K562 (cell line): ENCODE data around the gene LCE1E. TPM values are rescaled to one million over a fixed set of nuclear protein-coding genes. Genes with fewer than 3 reads are reported as not detected.

ENCODE experiments used
- BHLHE40 ChIP-seq: IDR thresholded peaks from 2 replicates; pipeline ENCODE4 v1.6.1; 2011; ENCODE audit warnings: low read length, improper control_type of control experiment
- DNMT1 ChIP-seq: fragments of 450-650 bp; IDR thresholded peaks from 2 replicates; pipeline ENCODE4 v1.6.1; 2016; ENCODE audit warnings: antibody characterized with exemption, mild to moderate bottlenecking
- FOXK2 ChIP-seq, 2 experiments: fragments of 450-650 bp; IDR thresholded peaks in 1 of 2; conservative IDR thresholded peaks in 1 of 2; 2 replicates each; pipeline ENCODE4 v1.6.1; 2016; ENCODE audit warnings: low read depth in 2 of 2, mild to moderate bottlenecking in 1 of 2
- KDM4B ChIP-seq, 2 experiments: fragments of 450-650 bp in 1 of 2; sonication (generic) in 1 of 2; IDR thresholded peaks; 2 replicates each; pipeline ENCODE4 v1.6.1; 2016 to 2017; ENCODE audit warnings: borderline replicate concordance in 2 of 2, antibody characterized with exemption in 1 of 2, low read depth in 1 of 2, mild to moderate bottlenecking in 1 of 2
- RAD21 ChIP-seq, 2 experiments: fragments of 250-450 bp in 1 of 2; fragments of 450-650 bp in 1 of 2; sonication (Bioruptor Pico) in 1 of 2; formaldehyde crosslinking in 1 of 2; IDR thresholded peaks in 1 of 2; conservative IDR thresholded peaks in 1 of 2; 2 replicates each; pipeline versions ENCODE4 v1.4.0 to v1.8.0; 2020 to 2022; ENCODE audit warnings: mild to moderate bottlenecking in 2 of 2, moderate library complexity in 1 of 2
- polyA plus RNA-seq, 8 experiments: library from polyadenylated mRNA; depleted of rRNA in 4 of 8; stranded (reverse) in 5 of 8; unstranded in 3 of 8; fragments of >200 nt; fragmentation: Nextera tagmentation in 2 of 8; fragmentation: Illumina TruSeq in 1 of 8; extraction: Ambion mirVana in 2 of 8; extraction: Trizol in 1 of 8; gene quantifications; 2 replicates each; pipeline versions ENCODE4 v1.2.1 to v1.2.3, GENCODE V29; 2011 to 2014; ENCODE audit warnings: inconsistent platforms in 1 of 8, missing spikeins in 1 of 8
- total RNA-seq, 7 experiments: library from RNA; depleted of rRNA in 6 of 7; stranded (reverse); fragments of >200 nt in 6 of 7; fragmentation: Illumina TruSeq in 2 of 7; extraction: Trizol in 2 of 7; gene quantifications; 2 replicates each; pipeline versions ENCODE4 v1.2.1 to v1.2.3, GENCODE V29; 2011 to 2021; ENCODE audit warnings: low replicate concordance in 1 of 7
- TF ChIP-seq, protein P1 (sequence below), 2 experiments: fragments of 450-650 bp; formaldehyde crosslinking in 1 of 2; IDR thresholded peaks; 2 replicates each; pipeline versions ENCODE4 v1.4.0 to v1.6.1; 2014 to 2020; ENCODE audit warnings: mild to moderate bottlenecking in 2 of 2, borderline replicate concordance in 1 of 2, low read depth in 1 of 2
- TF ChIP-seq, protein P2 (sequence below): fragments of 450-650 bp; formaldehyde crosslinking; IDR thresholded peaks from 2 replicates; pipeline ENCODE4 v1.4.0; 2022; ENCODE audit warnings: mild to moderate bottlenecking, moderate library complexity
- TF ChIP-seq, protein P3 (sequence below): sonication (generic); formaldehyde crosslinking; IDR thresholded peaks from 2 replicates; pipeline ENCODE4 v1.8.0; 2023; ENCODE audit warnings: missing genetic modification reagents, mild to moderate bottlenecking, borderline replicate concordance
- TF ChIP-seq, protein P4 (sequence below): sonication (generic); formaldehyde crosslinking; IDR thresholded peaks from 2 replicates; pipeline ENCODE4 v1.8.0; 2022; ENCODE audit warnings: missing genetic modification reagents, mild to moderate bottlenecking, borderline replicate concordance
- TF ChIP-seq, protein P5 (sequence below): sonication (generic); formaldehyde crosslinking; IDR thresholded peaks from 2 replicates; pipeline ENCODE4 v1.5.0; 2020; ENCODE audit warnings: missing genetic modification reagents

Gene LCE1E
- total and polyA plus RNA-seq, 9 of the 15 experiments (the other 6 are each of a cell fraction or from before 2014, with no cell fraction given): not detected

DNA sequence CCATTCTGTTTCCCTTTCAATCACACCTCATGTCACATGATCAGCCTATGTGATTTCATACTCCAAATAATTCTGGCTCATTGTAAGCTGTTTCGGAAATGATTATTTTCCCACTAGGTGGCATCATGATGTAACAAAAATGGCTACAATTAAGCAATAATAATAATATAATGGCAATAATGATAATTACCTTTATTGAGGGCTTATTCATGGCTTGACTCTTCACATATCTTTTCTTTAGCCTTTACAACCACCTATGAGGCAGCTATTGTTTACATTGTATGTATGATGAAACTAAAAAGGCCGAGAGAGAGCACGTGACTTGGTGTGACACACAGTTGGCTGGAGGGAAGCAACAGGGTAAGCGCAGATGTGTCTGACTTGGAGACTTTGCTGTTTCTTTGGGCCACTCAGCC lies 40.8 kb upstream of the LCE1E start (continued):
- TF ChIP-seq, protein P1, sequence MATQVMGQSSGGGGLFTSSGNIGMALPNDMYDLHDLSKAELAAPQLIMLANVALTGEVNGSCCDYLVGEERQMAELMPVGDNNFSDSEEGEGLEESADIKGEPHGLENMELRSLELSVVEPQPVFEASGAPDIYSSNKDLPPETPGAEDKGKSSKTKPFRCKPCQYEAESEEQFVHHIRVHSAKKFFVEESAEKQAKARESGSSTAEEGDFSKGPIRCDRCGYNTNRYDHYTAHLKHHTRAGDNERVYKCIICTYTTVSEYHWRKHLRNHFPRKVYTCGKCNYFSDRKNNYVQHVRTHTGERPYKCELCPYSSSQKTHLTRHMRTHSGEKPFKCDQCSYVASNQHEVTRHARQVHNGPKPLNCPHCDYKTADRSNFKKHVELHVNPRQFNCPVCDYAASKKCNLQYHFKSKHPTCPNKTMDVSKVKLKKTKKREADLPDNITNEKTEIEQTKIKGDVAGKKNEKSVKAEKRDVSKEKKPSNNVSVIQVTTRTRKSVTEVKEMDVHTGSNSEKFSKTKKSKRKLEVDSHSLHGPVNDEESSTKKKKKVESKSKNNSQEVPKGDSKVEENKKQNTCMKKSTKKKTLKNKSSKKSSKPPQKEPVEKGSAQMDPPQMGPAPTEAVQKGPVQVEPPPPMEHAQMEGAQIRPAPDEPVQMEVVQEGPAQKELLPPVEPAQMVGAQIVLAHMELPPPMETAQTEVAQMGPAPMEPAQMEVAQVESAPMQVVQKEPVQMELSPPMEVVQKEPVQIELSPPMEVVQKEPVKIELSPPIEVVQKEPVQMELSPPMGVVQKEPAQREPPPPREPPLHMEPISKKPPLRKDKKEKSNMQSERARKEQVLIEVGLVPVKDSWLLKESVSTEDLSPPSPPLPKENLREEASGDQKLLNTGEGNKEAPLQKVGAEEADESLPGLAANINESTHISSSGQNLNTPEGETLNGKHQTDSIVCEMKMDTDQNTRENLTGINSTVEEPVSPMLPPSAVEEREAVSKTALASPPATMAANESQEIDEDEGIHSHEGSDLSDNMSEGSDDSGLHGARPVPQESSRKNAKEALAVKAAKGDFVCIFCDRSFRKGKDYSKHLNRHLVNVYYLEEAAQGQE (IDR thresholded peaks at IDR 0.05; ENCODE audit: borderline replicate concordance): peak; percentile 15; the same call in 1 of the 2 replicates
- TF ChIP-seq, protein P1 (CRISPR knock-in tag; IDR thresholded peaks at IDR 0.05; ENCODE audit: low read depth): no peak
- TF ChIP-seq DNMT1: no peak
- TF ChIP-seq, protein P2, sequence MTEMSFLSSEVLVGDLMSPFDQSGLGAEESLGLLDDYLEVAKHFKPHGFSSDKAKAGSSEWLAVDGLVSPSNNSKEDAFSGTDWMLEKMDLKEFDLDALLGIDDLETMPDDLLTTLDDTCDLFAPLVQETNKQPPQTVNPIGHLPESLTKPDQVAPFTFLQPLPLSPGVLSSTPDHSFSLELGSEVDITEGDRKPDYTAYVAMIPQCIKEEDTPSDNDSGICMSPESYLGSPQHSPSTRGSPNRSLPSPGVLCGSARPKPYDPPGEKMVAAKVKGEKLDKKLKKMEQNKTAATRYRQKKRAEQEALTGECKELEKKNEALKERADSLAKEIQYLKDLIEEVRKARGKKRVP (CRISPR knock-in tag): no peak
- TF ChIP-seq, protein P3, sequence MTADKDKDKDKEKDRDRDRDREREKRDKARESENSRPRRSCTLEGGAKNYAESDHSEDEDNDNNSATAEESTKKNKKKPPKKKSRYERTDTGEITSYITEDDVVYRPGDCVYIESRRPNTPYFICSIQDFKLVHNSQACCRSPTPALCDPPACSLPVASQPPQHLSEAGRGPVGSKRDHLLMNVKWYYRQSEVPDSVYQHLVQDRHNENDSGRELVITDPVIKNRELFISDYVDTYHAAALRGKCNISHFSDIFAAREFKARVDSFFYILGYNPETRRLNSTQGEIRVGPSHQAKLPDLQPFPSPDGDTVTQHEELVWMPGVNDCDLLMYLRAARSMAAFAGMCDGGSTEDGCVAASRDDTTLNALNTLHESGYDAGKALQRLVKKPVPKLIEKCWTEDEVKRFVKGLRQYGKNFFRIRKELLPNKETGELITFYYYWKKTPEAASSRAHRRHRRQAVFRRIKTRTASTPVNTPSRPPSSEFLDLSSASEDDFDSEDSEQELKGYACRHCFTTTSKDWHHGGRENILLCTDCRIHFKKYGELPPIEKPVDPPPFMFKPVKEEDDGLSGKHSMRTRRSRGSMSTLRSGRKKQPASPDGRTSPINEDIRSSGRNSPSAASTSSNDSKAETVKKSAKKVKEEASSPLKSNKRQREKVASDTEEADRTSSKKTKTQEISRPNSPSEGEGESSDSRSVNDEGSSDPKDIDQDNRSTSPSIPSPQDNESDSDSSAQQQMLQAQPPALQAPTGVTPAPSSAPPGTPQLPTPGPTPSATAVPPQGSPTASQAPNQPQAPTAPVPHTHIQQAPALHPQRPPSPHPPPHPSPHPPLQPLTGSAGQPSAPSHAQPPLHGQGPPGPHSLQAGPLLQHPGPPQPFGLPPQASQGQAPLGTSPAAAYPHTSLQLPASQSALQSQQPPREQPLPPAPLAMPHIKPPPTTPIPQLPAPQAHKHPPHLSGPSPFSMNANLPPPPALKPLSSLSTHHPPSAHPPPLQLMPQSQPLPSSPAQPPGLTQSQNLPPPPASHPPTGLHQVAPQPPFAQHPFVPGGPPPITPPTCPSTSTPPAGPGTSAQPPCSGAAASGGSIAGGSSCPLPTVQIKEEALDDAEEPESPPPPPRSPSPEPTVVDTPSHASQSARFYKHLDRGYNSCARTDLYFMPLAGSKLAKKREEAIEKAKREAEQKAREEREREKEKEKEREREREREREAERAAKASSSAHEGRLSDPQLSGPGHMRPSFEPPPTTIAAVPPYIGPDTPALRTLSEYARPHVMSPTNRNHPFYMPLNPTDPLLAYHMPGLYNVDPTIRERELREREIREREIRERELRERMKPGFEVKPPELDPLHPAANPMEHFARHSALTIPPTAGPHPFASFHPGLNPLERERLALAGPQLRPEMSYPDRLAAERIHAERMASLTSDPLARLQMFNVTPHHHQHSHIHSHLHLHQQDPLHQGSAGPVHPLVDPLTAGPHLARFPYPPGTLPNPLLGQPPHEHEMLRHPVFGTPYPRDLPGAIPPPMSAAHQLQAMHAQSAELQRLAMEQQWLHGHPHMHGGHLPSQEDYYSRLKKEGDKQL: no peak
- TF ChIP-seq BHLHE40: peak; percentile 57; the same call in 1 of the 2 replicates
- TF ChIP-seq, protein P4, sequence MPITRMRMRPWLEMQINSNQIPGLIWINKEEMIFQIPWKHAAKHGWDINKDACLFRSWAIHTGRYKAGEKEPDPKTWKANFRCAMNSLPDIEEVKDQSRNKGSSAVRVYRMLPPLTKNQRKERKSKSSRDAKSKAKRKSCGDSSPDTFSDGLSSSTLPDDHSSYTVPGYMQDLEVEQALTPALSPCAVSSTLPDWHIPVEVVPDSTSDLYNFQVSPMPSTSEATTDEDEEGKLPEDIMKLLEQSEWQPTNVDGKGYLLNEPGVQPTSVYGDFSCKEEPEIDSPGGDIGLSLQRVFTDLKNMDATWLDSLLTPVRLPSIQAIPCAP (CRISPR knock-in tag): no peak
- TF ChIP-seq, protein P5, sequence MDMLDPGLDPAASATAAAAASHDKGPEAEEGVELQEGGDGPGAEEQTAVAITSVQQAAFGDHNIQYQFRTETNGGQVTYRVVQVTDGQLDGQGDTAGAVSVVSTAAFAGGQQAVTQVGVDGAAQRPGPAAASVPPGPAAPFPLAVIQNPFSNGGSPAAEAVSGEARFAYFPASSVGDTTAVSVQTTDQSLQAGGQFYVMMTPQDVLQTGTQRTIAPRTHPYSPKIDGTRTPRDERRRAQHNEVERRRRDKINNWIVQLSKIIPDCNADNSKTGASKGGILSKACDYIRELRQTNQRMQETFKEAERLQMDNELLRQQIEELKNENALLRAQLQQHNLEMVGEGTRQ (CRISPR knock-in tag): peak; percentile 69
- TF ChIP-seq KDM4B (IDR thresholded peaks at IDR 0.05; ENCODE audit: borderline replicate concordance in 2 of 2, low read depth in 1 of 2): no peak
- TF ChIP-seq FOXK2 (conservative IDR thresholded peaks at IDR 0.05 in 1 of 2, IDR thresholded peaks at IDR 0.05 in 1 of 2; ENCODE audit: low read depth in 2 of 2): no peak; a peak in 1 of 4 replicates
- TF ChIP-seq RAD21 (CRISPR knock-in tag; conservative IDR thresholded peaks at IDR 0.05 in 1 of 2, IDR thresholded peaks at IDR 0.05 in 1 of 2): peak in 1 of 2 experiments; percentile 35; a peak in 2 of 4 replicates
